Aorta (tissue), 5 donors: ENCODE data around the gene BGLAP. TPM values are rescaled to one million over a fixed set of nuclear protein-coding genes. Genes with fewer than 3 reads are reported as not detected.

Source experiments
- ATAC-seq: fragments of 200-7000 bp; cut with Tn5 transposase; one replicate; pipeline ENCODE4 v1.9.1; 2022; ENCODE audit warnings: moderate library complexity; ENCODE audit not compliant: low FRiP score
- DNase-seq, 2 donors: peaks; one replicate each; pipeline ENCODE4 v3.0.0-alpha.2; 2020
- H3K27ac ChIP-seq, 2 donors: one replicate each; pipeline ENCODE4 v1.5.1; 2013; ENCODE audit warnings: low read length in 2 of 2, mild to moderate bottlenecking in 2 of 2, moderate library complexity in 2 of 2, control low read depth in 1 of 2, inconsistent platforms in 1 of 2, low read depth in 1 of 2
- H3K27me3 ChIP-seq, 2 donors: one replicate each; pipeline ENCODE4 v1.6.1; 2013; ENCODE audit warnings: control low read depth in 1 of 2, low read length in 1 of 2, mild to moderate bottlenecking in 1 of 2, moderate library complexity in 1 of 2; ENCODE audit not compliant: insufficient read depth in 2 of 2, control insufficient read depth in 1 of 2
- H3K36me3 ChIP-seq, 2 donors: one replicate each; pipeline ENCODE4 v1.6.1; 2013; ENCODE audit warnings: control low read depth in 1 of 2, low read length in 1 of 2, mild to moderate bottlenecking in 1 of 2; ENCODE audit not compliant: insufficient read depth in 2 of 2, control insufficient read depth in 1 of 2
- H3K4me1 ChIP-seq, 2 donors: one replicate each; pipeline ENCODE4 v1.6.1; 2013; ENCODE audit warnings: low read length in 2 of 2, control low read depth in 1 of 2, mild to moderate bottlenecking in 1 of 2, moderate library complexity in 1 of 2; ENCODE audit not compliant: insufficient read depth in 2 of 2, control insufficient read depth in 1 of 2
- H3K4me3 ChIP-seq, 2 donors: one replicate each; pipeline ENCODE4 v1.5.1; 2013; ENCODE audit warnings: low read length in 2 of 2, control low read depth in 1 of 2, mild to moderate bottlenecking in 1 of 2
- H3K9me3 ChIP-seq: one replicate; pipeline ENCODE4 v1.6.1; 2013; ENCODE audit warnings: mild to moderate bottlenecking, low read length; ENCODE audit not compliant: control insufficient read depth
- WGBS, 2 donors: extraction: QIAGEN DNeasy Blood & Tissue Kit; methylation state at CpG; one replicate each; pipeline ENCODE4 v1.1.7; 2013; 5-methylcytosine and 5-hydroxymethylcytosine counted together
- intact Hi-C, 2 donors: fragments of 100-400 bp; cut with DNase I; formaldehyde crosslinking; loops; one replicate each; pipeline versions ENCODE4 v1.14.2 to v1.15.0; 2022
- polyA plus RNA-seq, 2 donors: library from polyadenylated mRNA; stranded (reverse); fragments of 200-250 nt; gene quantifications; one replicate each; pipeline ENCODE4 v1.2.3, GENCODE V29; 2013
- total RNA-seq, 2 donors: library from RNA; stranded (reverse); fragmentation: NEBNext Ultra II Directional; extraction: Animal tissue kit (Norgen Biotek cat#: 25700); gene quantifications; one replicate each; pipeline ENCODE4 v1.2.1, GENCODE V29; 2021
- donor health status: healthy with polysubstance abuse.
- donor health status: Bipolar disorder and iron deficiency.
- donor health status: DM: no; HTN: no; CAD: no.
- donor health status: DM: no; HTN: no; CAD: no.
- donor health status: DM: yes; HTN: yes; CAD: no.

Gene BGLAP
- total and polyA plus RNA-seq, 4 donors, result 1.9 to 2.9 TPM; not detected in 2

GRCh38 chr1:156217871-156218270, 24.1 kb upstream of the BGLAP start:
- H3K36me3 ChIP-seq, result peaks cover 0 to 3% of the 10 kb centered on the region in 2 donors
- no peaks in the 10 kb centered on the region for H3K4me1 ChIP-seq
- peak overlapping the region; percentile 1 to 15 for H3K27ac ChIP-seq
- DNase-seq (no peak), ATAC-seq (no peak)
- no peak overlapping the region for H3K4me3 ChIP-seq
- intact Hi-C loops, result no loop called here
- no peaks in the 10 kb centered on the region for H3K27me3 ChIP-seq
- no peaks in the 10 kb centered on the region for H3K9me3 ChIP-seq
- WGBS, 2 donors, result 0 to 4% methylated on average over 2 of the region's 2 CpGs

GRCh38 chr1:156220226-156220625, 21.8 kb upstream of the BGLAP start:
- Histone ChIP-seq H3K36me3 (peaks cover 0 to 8% of the 10 kb centered on the region in 2 donors), H3K4me1 (no peaks in the 10 kb centered on the region), H3K9me3 (no peaks in the 10 kb centered on the region), H3K4me3 (no peak overlapping the region), H3K27me3 (no peaks in the 10 kb centered on the region), H3K27ac (no peak overlapping the region)
- ATAC-seq, result no peak
- 97% methylated on average over 9 of the region's 9 CpGs for WGBS, 2 donors
- no peak for DNase-seq
- intact Hi-C loops, result loop anchor here (2.0 to 5.0 kb wide), 2 partner anchors 73 to 123 kb away; no protein-coding TSS in a partner anchor

DNA sequence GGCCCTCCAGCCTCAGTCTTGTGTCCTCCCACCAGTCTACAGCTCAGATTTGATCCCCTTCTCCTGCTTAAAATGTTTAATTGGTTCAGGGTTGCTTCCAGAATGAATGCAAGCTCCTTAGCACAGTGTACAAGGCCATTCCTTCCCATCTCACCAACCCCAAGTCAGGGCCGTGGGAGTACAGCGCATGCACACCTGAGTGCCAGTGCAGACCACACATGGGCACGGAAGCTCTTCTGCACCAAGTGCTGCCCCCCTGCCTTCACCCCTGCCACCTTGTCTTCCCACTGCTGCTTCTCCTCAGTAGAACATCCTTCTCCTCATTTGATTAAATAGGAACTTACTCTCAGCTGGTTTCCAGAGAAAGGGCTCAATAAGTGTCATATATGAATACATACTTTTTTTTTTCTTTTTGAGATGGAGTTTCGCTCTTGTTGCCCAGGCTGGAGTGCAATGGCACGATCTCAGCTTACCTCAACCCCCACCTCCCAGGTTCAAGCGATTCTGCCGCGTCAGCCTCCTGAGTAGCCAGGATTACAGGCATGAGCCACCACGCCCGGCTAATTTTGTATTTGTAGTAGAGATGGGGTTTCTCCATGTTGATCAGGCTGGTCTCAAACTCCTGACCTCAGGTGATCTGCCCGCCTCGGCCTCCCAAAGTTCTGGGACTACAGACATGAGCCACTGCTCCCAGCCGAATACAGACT, 19.8 kb upstream of the BGLAP start:
- Histone ChIP-seq H3K36me3 (peaks cover 0 to 8% of the 10 kb centered on the region in 2 donors), H3K27me3 (no peaks in the 10 kb centered on the region), H3K4me1 (no peaks in the 10 kb centered on the region), H3K9me3 (no peaks in the 10 kb centered on the region), H3K27ac (no peak overlapping the region), H3K4me3 (no peak overlapping the region)
- WGBS, 2 donors, result 90 to 93% methylated on average over 13 of the region's 13 CpGs
- intact Hi-C loops, result loop anchor here (2.0 to 5.0 kb wide), 2 partner anchors 75 to 125 kb away; no protein-coding TSS in a partner anchor
- no peak for ATAC-seq
- DNase-seq, result no peak

DNA sequence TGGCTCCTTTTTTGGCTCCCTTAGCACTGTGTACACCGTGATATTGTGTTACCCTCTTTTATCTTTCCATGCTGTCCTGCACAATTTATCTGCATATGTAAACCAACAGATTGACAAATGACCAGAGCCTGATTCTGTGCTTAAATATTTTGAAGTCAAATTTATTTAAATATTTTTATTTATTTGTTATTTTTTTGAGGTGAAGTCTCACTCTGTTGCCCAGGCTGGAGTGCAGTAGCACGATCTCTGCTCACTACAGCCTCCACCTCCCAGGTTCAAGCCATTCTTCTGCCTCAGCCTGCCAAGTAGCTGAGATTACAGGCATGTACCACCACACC, 16.3 kb upstream of the BGLAP start:
- Histone ChIP-seq H3K36me3 (peaks cover 0 to 8% of the 10 kb centered on the region in 2 donors), H3K27ac (no peak overlapping the region), H3K4me1 (no peaks in the 10 kb centered on the region), H3K4me3 (no peak overlapping the region), H3K9me3 (no peaks in the 10 kb centered on the region), H3K27me3 (no peaks in the 10 kb centered on the region)
- intact Hi-C loops, result loop anchor here (1.0 to 2.0 kb wide), 2 partner anchors 79 to 135 kb away; no protein-coding TSS in a partner anchor
- no peak for ATAC-seq
- WGBS, 2 donors, result 2 to 8% methylated on average over 2 of the region's 2 CpGs
- peak in 1 of 2 donors; percentile 21 for DNase-seq

- H3K27ac ChIP-seq, result no peak overlapping the region
- ATAC-seq (no peak), DNase-seq (peak in 1 of 2 donors; percentile 15)
- no peaks in the 10 kb centered on the region for H3K9me3 ChIP-seq
- peaks cover 0 to 6% of the 10 kb centered on the region in 2 donors for H3K36me3 ChIP-seq
- no peak overlapping the region for H3K4me3 ChIP-seq
- no peaks in the 10 kb centered on the region for H3K4me1 ChIP-seq
- 86 to 90% methylated on average over 2 of the region's 2 CpGs for WGBS, 2 donors
- intact Hi-C loops, result no loop called here
- H3K27me3 ChIP-seq, result no peaks in the 10 kb centered on the region
Measured at GRCh38 chr1:156226116-156226538, 15.9 kb upstream of the BGLAP start.

GRCh38 chr1:156226782-156227181, 15.2 kb upstream of the BGLAP start:
- Histone ChIP-seq H3K36me3 (peaks cover 0 to 6% of the 10 kb centered on the region in 2 donors), H3K27me3 (no peaks in the 10 kb centered on the region), H3K4me1 (no peaks in the 10 kb centered on the region), H3K27ac (no peak overlapping the region), H3K9me3 (no peaks in the 10 kb centered on the region), H3K4me3 (no peak overlapping the region)
- DNase-seq (peak in 1 of 2 donors; percentile 13), ATAC-seq (no peak)
- intact Hi-C loops, result no loop called here
- WGBS, 2 donors, result 85 to 86% methylated on average over 4 of the region's 4 CpGs

DNA sequence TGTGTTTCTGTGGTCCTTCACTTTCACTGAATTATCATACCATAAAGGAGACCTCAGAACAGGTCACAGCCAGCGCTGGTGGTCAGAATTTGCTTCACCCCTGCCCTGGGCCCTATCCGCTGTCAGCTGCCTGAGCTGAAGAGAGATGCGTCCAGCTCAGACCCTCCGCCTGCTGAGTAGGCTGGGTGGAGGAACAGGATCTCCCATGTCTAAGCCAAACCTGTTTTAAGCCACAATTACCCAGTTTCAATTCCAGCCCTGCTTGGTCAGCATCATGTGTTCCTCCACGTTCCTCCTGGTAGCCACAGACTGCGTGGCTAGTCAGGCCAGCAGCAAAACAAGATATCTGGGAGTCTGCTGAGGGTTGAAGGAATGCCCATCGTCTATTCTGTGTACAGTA, 13.5 kb upstream of the BGLAP start:
- DNase-seq (peak in 1 of 2 donors; percentile 67), ATAC-seq (no peak)
- H3K27ac ChIP-seq, result no peak overlapping the region
- intact Hi-C loops, result no loop called here
- H3K4me1 ChIP-seq, result no peaks in the 10 kb centered on the region
- no peaks in the 10 kb centered on the region for H3K27me3 ChIP-seq
- WGBS, 2 donors, result 73% methylated on average over 7 of the region's 7 CpGs
- H3K4me3 ChIP-seq, result no peak overlapping the region
- no peaks in the 10 kb centered on the region for H3K9me3 ChIP-seq
- peaks cover 0 to 2% of the 10 kb centered on the region in 2 donors for H3K36me3 ChIP-seq

DNA sequence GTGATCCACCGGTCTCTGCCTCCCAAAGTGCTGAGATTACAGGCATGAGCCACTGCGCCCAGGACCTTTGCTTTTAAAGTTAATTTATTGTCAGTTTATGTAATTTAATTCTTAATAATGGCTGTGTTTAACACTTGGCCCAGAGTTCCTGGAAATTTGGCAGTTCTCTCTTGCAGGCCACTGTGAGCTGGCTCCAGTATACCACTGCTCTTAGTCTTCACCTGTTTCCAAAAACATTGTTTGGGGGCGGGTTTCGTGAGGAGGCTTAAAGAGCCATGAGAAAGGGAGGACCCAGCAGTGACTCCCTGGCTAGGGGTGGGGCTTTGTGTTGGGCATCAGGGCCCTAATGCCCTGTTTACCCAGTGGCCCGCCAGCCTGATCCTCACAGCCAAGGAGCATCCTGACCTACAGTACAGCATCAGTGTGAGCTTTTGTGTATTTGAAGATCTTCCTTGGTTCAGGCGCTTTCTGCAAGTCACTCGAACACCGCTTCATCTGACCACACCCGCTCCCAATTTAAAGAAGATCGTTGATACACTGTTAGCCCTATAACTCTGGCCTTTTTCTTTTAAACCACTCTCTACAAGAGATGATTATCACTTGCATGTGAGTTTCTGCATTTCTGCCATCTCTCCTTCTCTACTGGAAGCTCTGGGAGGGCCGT, 12.0 kb upstream of the BGLAP start:
- Histone ChIP-seq H3K27me3 (no peaks in the 10 kb centered on the region), H3K27ac (no peak overlapping the region), H3K36me3 (peaks cover 0 to 3% of the 10 kb centered on the region in 2 donors), H3K9me3 (no peaks in the 10 kb centered on the region), H3K4me3 (no peak overlapping the region), H3K4me1 (no peaks in the 10 kb centered on the region)
- WGBS, 2 donors, result 87% methylated on average over 11 of the region's 11 CpGs
- DNase-seq, result no peak
- no peak for ATAC-seq
- intact Hi-C loops, result no loop called here

- no peak for DNase-seq
- no peak overlapping the region for H3K27ac ChIP-seq
- no peaks in the 10 kb centered on the region for H3K9me3 ChIP-seq
- H3K4me3 ChIP-seq, result no peak overlapping the region
- intact Hi-C loops, result no loop called here
- no peaks in the 10 kb centered on the region for H3K4me1 ChIP-seq
- 90% methylated on average over 1 of the region's 1 CpG for WGBS, 2 donors
- H3K27me3 ChIP-seq, result no peaks in the 10 kb centered on the region
- peaks cover 0 to 3% of the 10 kb centered on the region in 2 donors for H3K36me3 ChIP-seq
- ATAC-seq, result no peak
Measured at GRCh38 chr1:156230473-156230837, 11.5 kb upstream of the BGLAP start.
